Neural crest cell (in vitro differentiated cells): ENCODE data around the gene GID8. TPM values are rescaled to one million over a fixed set of nuclear protein-coding genes. Genes with fewer than 3 reads are reported as not detected.
A peak's percentile ranks its signal among the peaks of the same experiment; 100 is the strongest.

Source experiments
- DNase-seq: peaks from one replicate; pipeline ENCODE4 v3.0.0; 2021; ENCODE audit warnings: low read depth, mixed read lengths, low spot score
- H3K27ac Mint-ChIP-seq: one replicate; pipeline ENCODE4 v1.8.0; 2021; ENCODE audit warnings: mild to moderate bottlenecking, mixed read lengths; ENCODE audit not compliant: unreplicated experiment
- H3K27me3 Mint-ChIP-seq: 2 replicates; pipeline ENCODE4 v1.8.0; 2021; ENCODE audit warnings: low read depth, mild to moderate bottlenecking, mixed read lengths
- H3K36me3 Mint-ChIP-seq: 2 replicates; pipeline ENCODE4 v1.8.0; 2021; ENCODE audit warnings: low read depth, mild to moderate bottlenecking, mixed read lengths
- H3K4me1 Mint-ChIP-seq: 2 replicates; pipeline ENCODE4 v1.8.0; 2021; ENCODE audit warnings: mixed read lengths
- H3K4me3 Mint-ChIP-seq: one replicate; pipeline ENCODE4 v1.8.0; 2021; ENCODE audit warnings: mild to moderate bottlenecking, mixed read lengths
- H3K9me3 Mint-ChIP-seq: 2 replicates; pipeline ENCODE4 v1.8.0; 2021; ENCODE audit warnings: mixed read lengths
- total RNA-seq: library from RNA; stranded (reverse); gene quantifications from 2 replicates; pipeline ENCODE4 v1.2.1, GENCODE V29; 2021
- TF ChIP-seq, protein P1 (sequence below): fragments of 200-600 bp; sonication (generic); conservative IDR thresholded peaks from 2 replicates; pipeline ENCODE4 v1.5.0; 2021; ENCODE audit warnings: antibody characterized with exemption, mild to moderate bottlenecking

GID8 gene
- total RNA-seq, 1 donor from 2014 or later = 62.3 TPM

DNA sequence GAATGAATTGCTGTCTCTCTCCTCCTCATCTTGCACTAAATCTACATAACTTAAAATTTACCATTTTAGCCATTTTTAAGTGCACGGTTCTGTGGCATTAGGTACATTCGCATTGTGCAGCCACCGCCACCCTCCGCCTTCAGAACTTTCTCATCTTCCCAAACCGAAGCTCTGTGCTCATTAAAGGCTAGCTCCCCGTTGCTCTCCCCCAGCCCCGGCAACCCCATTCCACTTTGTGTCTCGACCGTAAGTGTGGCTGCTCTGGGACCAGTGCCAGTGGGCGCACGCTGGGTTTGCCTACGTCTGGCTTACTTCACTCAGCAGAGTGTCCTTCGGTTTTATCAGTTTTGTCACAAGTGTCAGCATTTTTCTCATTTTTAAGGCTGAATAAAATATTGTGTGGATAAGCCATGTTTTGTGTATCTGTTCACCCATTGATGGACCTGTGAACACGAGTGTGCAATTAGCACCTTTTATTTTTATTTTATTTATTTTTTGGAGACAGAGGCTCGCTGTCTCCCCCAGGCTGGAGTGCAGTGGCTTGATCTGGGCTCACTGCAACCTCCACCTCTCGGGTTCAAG is 31.3 kb downstream of the GID8 start:
- no peak for DNase-seq
- H3K27ac Mint-ChIP-seq = no peak overlapping the region
- TF ChIP-seq, protein P1, sequence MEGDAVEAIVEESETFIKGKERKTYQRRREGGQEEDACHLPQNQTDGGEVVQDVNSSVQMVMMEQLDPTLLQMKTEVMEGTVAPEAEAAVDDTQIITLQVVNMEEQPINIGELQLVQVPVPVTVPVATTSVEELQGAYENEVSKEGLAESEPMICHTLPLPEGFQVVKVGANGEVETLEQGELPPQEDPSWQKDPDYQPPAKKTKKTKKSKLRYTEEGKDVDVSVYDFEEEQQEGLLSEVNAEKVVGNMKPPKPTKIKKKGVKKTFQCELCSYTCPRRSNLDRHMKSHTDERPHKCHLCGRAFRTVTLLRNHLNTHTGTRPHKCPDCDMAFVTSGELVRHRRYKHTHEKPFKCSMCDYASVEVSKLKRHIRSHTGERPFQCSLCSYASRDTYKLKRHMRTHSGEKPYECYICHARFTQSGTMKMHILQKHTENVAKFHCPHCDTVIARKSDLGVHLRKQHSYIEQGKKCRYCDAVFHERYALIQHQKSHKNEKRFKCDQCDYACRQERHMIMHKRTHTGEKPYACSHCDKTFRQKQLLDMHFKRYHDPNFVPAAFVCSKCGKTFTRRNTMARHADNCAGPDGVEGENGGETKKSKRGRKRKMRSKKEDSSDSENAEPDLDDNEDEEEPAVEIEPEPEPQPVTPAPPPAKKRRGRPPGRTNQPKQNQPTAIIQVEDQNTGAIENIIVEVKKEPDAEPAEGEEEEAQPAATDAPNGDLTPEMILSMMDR = no peak
- peaks cover 17% of the 10 kb centered on the region for H3K4me1 Mint-ChIP-seq
- peaks cover 33% of the 10 kb centered on the region for H3K27me3 Mint-ChIP-seq
- H3K4me3 Mint-ChIP-seq = no peak overlapping the region
- H3K9me3 Mint-ChIP-seq = no peaks in the 10 kb centered on the region
- H3K36me3 Mint-ChIP-seq = no peaks in the 10 kb centered on the region

DNA sequence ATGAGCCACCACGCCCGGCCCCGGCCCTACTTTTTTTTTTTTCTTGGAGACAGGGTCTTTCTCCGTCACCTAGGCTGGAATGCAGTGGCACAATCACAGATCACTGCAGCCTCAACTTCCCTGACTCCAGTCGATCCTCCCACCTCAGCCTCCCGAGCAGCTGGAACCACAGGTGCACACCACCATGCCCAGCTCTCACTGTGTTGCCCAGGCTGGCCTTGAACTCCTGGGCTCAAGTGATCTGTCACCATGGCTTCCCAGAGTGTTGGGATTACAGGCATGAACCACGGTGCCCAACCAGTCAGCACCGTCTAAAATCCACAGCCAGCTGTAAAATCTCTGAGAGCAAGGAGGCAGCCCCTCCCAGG is 32.0 kb downstream of the GID8 start:
- no peaks in the 10 kb centered on the region for H3K9me3 Mint-ChIP-seq
- H3K27ac Mint-ChIP-seq = no peak overlapping the region
- TF ChIP-seq, protein P1 = no peak
- no peak for DNase-seq
- peaks cover 40% of the 10 kb centered on the region for H3K27me3 Mint-ChIP-seq
- no peak overlapping the region for H3K4me3 Mint-ChIP-seq
- H3K4me1 Mint-ChIP-seq = peaks cover 24% of the 10 kb centered on the region
- H3K36me3 Mint-ChIP-seq = no peaks in the 10 kb centered on the region

DNA sequence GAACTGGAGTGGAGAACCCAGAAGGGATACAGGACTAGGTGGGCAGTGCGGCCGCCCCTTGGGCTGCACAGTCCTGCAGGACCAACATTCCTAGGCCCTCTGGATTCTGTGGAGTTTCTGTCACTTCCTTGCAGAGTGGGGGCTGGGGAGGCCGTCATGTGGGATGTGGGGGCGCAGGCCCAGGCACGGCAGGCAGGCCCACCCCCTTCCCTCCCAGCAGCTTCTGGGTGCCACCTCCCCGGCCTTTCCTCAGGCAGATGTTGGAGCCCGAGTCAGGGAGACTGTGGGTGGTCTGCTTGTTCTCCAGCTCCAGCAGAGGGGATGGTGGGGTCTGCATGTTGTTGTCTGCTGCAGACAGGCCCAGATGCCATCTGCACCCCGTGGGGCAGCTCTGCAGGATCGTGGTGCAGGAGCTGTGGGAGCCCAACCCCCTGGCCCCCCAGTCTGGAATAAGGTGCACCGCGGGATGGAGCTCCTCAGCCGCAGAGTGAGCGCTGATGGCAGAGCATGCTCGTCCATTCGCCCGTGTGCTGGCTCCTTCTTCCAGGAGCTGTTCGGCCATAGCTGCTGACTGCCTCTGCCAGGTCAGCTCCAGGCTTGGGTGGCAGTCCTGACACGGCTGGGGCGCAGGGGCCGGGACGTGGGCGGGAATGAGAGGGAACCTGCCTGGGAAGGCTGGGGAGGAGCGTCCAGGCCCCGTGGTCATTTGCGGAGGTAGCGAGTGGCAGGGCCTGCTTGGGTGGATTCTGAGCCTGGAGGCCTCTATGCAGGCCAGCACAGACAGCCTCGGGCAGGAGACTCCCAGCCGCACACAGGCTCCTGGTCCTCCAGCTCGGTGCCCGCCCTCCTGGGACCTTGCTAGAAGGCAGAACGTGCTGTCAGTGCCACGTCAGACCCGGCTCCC is 32.6 kb downstream of the GID8 start:
- DNase-seq = no peak
- Mint-ChIP-seq H3K9me3 (no peaks in the 10 kb centered on the region), H3K4me3 (no peak overlapping the region), H3K27me3 (peaks cover 44% of the 10 kb centered on the region), H3K27ac (no peak overlapping the region), H3K36me3 (no peaks in the 10 kb centered on the region), H3K4me1 (peaks cover 24% of the 10 kb centered on the region)
- TF ChIP-seq, protein P1 = no peak

DNA sequence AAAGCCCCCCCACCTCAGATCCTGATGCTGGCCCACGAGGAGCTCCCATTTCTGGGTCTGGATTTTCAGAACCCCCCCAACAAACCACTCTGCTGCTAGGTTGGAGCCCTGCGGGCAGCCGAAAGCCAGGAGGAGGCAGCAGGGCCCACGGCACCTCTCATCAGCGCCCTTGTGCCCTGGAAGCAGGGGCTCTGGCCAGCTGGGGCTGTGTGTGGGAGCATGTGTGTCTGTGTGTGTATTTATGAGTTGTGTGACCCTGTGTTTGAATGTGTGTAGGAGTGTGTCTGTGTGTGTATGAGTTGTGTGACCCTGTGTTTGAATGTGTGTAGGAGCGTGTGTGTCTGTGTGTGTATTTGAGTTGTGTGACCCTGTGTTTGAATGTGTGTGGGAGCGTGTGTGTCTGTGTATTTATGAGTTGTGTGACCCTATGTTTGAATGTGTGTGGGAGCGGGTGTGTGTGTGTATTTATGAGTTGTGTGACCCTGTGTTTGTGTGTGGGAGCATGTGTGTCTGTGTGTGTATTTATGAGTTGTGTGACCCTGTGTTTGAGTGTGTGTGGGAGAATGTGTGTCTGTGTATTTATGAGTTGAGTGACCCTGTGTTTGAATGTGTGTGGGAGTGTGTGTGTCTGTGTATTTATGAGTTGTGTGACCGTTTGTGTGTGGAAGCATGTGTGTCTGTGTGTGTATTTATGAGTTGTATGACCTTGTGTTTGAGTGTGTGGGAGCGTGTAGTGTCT is 33.4 kb downstream of the GID8 start:
- Mint-ChIP-seq H3K36me3 (no peaks in the 10 kb centered on the region), H3K27ac (no peak overlapping the region), H3K9me3 (no peaks in the 10 kb centered on the region), H3K4me1 (peaks cover 24% of the 10 kb centered on the region), H3K27me3 (peaks cover 51% of the 10 kb centered on the region), H3K4me3 (peak overlapping the region; percentile 4)
- no peak for DNase-seq
- TF ChIP-seq, protein P1 = no peak

DNA sequence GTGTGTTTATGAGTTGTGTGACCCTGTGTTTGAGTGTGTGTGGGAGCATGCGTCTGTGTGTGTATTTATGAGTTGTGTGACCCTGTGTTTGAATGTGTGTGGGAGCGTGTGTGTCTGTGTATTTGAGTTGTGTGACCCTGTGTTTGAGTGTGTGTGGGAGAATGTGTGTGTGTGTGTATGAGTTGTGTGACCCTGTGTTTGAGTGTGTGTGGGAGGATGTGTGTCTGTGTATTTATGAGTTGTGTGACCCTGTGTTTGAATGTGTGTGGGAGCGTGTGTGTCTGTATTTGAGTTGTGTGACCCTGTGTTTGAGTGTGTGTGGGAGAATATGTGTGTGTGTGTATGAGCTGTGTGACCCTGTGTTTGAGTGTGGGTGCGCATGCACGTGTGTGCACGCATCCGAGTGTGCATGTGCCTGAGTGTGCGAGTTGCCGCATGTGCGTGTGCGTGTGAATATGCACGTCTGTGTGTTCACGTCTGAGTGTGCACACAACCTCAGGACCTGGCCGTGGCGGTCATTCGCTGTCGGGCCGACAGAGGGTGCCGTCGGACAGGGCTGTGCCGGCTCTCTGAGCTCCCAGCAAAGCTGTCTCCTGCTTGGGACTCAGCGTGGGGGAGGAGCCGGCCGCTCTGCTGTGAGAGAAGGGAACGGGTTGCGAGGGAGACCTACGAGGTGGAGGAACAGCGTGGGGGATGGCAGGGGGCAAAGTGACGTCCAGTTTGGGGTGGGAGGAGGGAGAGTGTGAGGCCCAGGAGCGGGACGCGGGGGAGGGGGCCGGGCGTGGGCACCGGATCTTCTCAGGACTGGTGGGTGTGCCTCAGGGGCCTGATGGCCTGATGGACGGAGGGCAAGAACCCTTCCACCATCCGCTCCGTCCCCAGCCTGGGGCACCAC is 34.2 kb downstream of the GID8 start:
- TF ChIP-seq, protein P1 = peak; percentile 84
- Mint-ChIP-seq H3K36me3 (no peaks in the 10 kb centered on the region), H3K4me1 (peaks cover 24% of the 10 kb centered on the region), H3K9me3 (no peaks in the 10 kb centered on the region), H3K27ac (no peak overlapping the region), H3K27me3 (peaks cover 56% of the 10 kb centered on the region), H3K4me3 (no peak overlapping the region)
- DNase-seq = peak; percentile 94
